ENCODE measurements around the gene PPFIA1.
"Not testable (repeated sequence)": the region's sequence is repeated elsewhere in the genome, so short reads cannot be mapped to it uniquely, and the experiment has no call there.

The PPFIA1 gene

DNA sequence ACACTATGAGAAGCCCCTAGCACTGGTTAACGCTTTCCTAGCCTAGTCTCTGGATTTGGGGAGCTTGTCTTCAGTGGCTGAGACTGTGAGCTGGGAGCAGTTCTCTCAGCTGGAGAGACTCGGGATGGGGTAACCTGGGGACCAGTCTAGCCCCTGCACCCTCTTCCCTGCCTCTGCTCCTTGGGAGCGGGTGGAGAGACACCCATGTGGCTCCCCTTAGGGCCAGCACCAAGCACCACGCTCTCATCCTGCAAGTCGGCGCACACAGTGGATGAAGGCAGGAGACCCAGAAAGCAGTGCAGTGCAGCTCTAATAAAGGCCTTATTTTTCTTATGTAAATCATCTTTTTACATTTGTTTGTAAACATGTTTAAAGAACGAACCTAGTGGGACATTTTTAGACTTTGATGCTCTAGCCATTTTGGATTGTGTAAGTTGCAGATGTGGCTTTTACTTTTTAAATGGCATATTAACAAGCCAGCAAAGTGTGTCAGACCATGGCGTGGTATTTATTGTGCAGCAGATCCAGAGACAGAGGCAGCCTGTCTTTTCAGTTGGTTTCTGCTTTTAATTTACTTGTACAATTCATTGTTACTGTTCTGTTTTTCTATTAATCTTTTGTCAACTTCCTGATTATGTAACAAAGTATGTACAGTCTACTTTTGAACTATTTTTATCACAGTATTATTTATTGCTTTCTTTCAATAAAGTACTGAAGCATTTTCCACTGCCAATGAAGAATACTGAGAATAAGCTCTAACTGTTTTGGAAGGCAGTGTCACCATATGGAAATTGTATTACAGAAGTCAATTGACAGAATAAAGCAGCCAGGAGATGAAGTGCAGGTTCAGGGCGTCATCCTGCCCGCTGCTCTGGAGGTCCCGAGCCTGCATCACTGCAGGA lies 113.4 kb downstream of the PPFIA1 start:
- in situ Hi-C loops (cut with MboI; ENCODE audit: low sequenced_read_pairs) = no loop called here

DNA sequence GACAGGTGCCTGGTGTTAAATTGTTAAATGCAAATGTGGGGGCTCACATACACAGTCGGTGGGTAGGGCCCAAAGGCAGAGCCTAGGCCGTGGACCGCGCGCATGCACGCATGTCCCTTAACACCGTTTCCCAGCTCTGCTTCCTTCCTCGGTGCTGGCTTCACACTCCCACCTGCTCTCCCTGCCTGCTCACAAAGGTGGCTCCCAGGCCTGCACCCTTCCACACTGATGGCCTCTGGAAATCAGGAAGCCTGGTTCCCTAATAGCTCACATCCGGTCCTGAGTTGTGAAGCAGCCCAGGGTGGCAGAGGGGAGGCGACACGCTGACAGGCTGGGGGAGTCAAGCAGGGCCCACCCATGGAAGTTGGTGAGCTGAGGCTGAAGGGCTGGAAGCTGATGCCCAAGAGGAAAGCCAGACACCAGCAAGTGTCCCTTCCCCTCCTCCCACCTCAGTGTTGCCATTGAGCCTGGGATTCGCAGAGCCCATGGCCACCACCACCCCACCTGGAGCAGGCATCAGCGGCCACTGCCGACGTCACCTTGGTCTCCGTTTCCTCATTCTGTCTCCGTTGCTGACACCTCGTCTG lies 114.2 kb downstream of the PPFIA1 start:
- in situ Hi-C loops (cut with MboI; ENCODE audit: low sequenced_read_pairs) = no loop called here

DNA sequence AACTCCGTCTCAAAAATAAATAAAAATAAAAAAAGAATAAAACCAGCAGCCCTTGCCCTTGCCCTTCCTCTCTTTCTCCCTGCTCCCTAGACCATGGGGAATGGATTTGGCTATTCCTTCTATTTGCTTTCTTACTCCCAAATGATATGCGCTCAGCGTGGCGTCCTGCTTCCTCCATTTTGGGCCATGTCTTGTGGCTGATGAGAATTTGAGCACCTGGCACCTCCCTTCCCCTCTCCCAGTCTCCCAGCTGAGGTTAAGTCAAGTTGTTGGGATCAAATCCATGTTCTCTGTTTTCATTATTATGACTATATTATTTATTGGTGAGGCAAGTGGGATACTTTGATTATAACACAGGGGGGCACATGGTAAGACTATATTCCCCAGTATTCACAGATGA lies 117.1 kb downstream of the PPFIA1 start:
- in situ Hi-C loops (cut with MboI; ENCODE audit: low sequenced_read_pairs) = no loop called here

DNA sequence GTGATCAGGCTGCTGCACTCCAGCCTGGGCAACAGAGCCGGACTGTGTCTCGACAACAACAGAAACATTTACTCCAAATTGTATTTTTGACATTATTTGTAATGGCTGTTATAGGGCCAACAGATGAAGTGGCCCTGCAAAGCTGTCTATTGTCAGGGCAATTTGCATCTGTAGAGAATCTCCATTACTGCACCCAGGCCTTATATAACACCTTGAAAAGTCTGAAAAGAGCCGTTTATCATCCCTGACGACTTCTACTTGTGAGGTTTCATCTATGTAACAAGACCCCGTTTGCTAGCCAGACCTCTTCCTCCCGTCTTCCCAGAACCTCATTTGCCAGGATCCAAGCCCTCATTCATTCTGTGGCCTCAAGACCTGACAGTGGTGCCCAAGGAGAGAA lies 118.7 kb downstream of the PPFIA1 start:
- in situ Hi-C loops (cut with MboI; ENCODE audit: low sequenced_read_pairs) = no loop called here

DNA sequence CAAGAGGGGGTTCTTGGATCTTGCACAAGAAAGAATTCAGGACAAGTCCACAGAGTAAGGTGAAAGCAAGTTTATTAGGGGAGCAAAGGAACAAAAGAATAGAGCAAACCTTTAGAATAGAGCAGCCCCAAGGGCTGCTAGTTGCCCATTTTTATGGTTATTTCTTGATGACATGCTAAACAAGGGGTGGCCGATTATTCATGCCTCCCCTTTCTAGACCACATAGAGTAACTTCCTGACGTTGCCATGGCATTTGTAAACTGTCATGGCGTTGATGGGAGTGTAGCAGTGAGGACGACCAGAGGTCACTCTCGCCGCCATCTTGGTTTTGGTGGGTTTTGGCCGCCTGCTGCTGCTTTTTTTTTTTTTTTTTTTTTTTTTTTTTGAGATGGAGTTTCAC lies 120.4 kb downstream of the PPFIA1 start:
- in situ Hi-C loops (cut with MboI; ENCODE audit: low sequenced_read_pairs) = not testable (repeated sequence)

DNA sequence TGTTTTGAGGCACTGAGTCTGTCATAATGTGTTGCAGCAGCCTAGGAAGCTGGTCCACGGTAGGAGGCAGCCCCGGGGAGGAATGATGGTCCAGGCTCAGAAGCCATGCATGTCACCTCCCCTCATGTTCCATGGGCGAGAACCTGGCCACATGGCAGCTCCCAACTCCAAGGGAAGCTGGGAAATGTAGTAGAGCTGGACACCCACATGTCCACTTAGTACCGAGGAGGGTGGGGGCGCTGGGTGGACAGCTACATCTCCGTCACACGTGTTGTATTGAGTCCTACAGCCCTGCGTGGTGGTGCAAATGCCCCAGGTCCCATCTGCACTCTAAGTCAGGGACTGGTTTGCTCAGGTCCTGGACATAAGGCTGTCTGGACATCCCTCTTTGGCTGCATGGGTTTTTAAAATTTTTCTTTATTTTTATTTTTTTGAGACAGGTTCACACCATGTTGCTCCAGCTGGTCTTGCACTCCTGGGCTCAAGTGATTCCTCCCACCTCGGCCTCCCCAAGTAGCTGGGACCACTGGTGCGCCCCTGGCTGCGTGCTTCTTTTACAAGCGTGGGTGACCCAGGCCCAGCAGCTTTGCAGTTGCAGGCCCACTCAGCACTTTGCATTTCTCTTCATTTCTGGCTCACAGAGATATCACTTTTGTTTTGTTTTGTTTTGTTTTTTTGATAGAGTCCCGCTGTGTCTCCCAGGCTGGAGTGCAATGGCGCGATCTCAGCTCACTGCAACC lies 123.9 kb downstream of the PPFIA1 start:
- in situ Hi-C loops (cut with MboI; ENCODE audit: low sequenced_read_pairs) = no loop called here

DNA sequence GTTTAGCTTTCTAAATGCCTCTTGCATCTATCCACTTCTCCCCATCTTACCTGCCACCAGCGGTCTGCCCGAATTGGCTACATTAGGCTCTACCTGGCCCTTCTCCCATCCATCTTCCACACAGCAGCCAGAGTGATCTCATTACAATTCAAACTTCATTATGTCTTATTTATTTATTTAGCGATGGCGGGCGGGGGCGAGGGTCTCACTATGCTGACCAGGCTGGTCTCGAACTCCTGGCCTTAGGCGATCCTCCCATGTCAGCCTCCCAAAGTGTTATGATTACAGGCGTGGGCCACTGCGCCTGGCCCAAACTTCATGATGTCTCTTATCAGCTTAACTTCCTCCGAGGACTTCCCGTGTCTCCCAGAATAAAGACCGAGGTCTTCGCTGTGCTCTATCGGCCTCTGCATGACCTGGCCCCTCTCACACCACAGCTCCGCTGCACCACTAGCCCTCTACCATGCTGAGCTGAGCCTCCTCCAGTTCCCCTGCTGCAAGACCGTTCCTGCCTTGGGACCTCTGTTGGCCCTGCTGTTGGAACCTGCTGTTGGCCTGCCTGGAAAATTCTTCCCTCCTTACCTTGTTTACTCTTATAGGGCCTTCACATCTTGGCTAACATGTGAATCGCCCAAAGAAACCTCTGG lies 127.0 kb downstream of the PPFIA1 start:
- in situ Hi-C loops (cut with MboI; ENCODE audit: low sequenced_read_pairs) = no loop called here

DNA sequence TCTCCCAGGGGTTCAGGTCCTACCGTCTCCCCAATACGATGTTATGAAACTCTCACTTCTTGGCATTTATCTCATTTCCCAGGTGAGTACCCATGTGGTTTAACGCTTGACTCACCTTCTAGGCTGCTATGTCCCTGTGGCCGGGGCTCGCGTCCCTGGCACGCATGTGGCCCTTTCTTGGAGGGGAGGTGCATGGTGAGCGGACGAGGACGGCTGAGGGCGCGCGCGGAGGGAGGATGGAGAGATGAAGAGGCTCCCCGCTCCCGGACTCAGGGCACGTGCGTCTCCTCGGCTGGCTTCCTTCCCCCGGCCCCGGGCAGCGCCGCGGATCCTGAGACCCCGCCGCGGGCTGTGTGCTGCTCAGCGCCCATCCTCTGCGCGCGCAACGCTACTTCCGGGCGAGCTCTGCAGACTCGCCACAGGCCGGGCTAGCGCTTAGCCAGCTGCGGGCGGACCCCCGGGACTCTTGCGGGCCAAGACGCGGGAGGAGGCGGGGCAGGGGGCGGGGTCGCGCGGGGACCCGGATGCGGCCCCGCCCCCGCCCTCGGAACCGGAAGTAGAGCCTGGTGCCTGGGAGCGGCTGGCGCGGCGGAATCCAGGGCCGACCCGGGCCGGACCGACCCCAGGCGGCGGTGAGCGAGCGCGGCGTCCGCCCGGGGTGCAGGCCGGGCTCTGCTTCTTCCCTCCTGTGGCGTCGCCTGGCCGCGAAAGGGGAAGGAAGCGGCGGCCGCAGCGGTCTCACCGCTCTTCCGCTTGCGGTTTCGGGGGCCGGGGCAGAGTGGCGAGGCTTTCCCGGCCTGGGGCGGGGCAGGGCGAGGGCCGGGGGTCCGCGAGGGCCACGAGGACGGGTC lies 127.7 kb downstream of the PPFIA1 start, which contains the start of gene CTTN:
CTTN (plus strand) TSS at position 547 of the 851 bp plus-strand sequence. CDS start 8,769 bp downstream, outside the sequence.
- in situ Hi-C loops (cut with MboI; ENCODE audit: low sequenced_read_pairs) = no loop called here

DNA sequence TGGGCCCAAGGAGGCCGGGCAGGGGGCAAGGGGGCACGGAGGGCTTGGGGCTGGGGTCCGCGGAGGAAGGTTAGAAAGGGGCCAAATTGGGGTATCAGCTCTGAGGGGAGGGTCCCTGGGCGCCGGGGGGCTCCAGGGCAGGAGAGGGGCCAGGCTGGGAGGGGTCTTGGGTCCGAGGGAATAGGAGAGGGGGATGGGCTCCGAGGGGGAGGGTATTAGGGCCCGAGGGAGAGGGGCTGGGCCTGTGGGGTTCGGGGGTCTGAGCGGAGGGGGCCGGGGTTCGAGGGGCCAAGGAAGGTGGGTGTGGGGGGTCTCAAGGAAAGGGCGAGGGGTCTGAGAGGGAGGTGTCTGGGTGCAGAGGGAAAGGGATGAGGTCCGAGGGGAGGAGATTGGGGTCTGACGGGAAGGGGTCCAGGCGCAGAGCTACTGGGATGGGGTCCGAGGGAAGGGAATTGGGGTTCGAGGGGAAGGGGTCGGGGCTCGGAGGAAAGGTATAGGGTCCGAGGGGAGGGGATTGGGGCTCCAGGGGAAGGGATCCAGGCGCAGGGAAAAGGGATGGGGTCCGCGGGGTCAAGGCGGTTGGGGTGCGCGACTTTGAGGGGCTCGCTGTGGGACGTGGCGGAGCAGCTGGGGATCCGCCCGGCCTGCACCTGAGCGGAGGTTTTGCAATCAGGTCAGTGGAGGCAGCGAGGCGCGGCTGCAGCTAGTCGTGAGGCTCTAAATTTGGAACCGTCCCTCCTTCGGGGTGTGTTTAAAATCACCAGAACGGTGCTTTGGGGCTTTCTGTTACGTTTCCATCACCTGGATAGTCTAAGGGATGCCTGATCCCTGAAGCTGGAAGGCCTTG lies 128.6 kb downstream of the PPFIA1 start:
- in situ Hi-C loops (cut with MboI; ENCODE audit: low sequenced_read_pairs) = no loop called here

DNA sequence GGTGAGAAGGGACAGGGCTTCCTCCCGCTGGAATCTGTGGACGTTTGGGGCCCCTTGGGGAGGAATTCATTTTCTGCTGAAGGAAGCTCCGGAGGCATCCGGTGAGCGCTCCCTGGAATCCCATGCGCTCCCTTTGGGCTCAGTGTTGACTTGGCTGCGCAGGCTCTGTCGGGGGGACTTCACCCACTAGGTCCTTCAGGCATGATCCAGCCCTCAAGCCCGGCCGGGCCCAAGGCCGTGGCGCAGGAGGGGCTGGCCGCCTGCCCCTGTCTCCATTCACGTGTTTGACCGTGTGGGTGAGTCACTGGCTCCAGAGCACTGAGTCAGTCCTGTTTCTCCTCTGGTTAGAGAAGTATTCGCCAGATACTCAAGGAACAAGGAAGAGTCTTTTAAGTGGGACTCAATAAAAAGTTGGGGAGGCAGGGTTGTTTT lies 129.2 kb downstream of the PPFIA1 start:
- in situ Hi-C loops (cut with MboI; ENCODE audit: low sequenced_read_pairs) = no loop called here

DNA sequence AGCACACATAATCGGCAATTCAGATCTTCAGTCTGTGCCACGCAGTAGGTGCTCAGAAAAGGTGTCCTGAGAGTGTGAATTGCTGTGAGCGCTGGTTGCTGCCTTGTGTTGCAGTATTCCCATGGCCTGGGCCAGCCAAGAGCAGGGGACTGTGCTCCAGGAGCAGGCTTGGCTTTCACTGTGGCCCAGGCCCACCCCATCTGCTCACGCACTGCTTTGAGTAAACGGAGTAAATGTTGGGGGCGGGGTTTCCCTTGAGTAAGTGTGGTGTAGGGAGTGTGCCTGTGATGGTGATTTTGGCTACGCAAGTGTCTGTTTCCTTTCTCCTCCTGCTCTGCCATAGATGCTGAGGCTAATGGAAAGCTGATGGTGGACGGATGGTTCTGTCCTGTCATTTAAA lies 130.2 kb downstream of the PPFIA1 start:
- in situ Hi-C loops (cut with MboI; ENCODE audit: low sequenced_read_pairs) = no loop called here

DNA sequence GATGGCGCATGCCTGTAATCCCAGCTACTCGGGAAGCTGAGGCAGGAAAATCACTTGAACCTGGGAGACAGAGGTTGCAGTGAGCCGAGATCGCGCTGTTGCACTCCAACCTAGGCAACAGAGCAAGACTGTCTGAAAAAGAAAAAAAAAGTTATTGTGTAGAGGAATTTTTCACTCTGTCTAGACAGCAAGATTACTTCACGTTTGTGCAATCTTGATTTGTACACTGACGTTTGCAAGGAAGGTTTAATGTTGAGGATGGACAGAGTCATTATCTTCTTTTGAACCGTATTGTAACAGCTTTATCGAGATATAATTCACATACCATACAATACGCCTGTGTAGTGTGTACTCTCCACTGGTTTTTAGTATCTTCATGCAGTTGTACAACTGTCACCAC lies 131.5 kb downstream of the PPFIA1 start:
- in situ Hi-C loops (cut with MboI; ENCODE audit: low sequenced_read_pairs) = no loop called here

DNA sequence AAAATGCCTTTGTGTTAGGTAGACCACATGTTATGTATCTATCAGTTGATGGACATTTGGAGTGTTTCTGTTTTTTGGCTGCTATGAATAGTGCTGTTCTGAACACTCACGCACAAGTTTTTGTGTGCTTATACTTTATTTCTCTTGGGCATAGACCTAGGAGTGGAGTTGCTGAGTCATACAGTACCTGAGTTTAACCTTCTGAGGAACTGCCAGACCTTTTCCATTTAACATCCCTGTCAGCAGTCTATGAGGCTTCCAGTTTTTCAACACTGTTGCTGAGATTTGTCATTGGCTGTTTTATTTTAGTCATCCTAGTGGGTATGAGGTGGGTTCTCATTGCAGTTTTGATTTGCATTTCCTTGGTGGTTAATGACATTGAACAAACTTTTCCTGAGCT lies 132.2 kb downstream of the PPFIA1 start:
- in situ Hi-C loops (cut with MboI; ENCODE audit: low sequenced_read_pairs) = no loop called here

DNA sequence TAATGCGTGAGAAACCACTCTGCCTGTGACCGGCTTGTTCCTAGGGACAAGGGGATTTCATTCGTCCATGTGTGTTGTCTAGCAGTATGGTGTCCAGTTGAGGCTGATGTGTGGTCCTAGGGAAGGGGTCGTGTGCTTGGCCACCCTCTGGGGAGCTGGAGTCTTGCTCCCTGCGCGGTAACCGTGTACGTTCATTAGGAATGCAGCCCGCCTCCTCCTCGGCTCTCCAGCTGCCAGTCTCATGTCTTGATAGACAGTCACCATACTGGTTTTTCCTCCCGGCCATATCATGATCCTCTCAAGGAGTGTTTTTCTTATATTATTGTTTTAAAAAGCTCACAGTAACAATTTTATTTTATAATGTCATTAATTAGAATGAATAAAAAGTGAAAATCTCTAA lies 133.8 kb downstream of the PPFIA1 start:
- in situ Hi-C loops (cut with MboI; ENCODE audit: low sequenced_read_pairs) = no loop called here

DNA sequence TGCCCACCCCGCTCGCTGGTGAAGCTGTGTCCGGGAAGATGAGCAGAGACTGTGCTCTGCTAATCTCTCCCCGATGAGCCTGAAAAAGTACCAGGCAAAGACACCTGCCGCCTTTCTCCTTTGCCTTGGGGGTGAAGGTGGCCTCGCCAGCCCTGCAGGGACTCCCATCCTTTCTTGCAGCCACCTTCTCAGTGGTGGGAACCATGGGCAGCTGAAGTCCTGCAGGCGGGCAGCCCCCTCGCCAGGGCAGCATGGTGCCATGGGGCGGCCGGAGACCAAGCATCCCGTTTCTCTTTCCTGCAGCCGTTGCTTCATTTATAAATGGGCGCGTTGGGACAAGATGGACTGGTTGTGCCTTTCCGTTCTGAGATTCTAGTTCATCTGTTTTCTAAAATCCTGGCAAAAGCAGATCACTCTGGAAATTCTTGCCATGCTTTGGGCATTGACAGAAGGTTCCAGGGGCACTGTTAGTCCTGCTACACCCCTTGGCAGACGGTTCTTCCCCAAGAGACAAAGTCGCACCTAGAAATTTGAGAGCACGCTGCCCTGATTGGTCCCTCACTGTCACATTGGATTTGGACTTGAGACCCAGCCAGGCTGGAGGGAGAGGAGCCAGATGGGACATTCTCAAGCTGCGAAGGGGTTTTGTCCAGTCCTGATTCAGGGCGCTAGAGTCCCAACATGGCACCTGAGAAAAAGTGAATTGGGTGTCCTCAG lies 135.3 kb downstream of the PPFIA1 start:
- in situ Hi-C loops (cut with MboI; ENCODE audit: low sequenced_read_pairs) = no loop called here

DNA sequence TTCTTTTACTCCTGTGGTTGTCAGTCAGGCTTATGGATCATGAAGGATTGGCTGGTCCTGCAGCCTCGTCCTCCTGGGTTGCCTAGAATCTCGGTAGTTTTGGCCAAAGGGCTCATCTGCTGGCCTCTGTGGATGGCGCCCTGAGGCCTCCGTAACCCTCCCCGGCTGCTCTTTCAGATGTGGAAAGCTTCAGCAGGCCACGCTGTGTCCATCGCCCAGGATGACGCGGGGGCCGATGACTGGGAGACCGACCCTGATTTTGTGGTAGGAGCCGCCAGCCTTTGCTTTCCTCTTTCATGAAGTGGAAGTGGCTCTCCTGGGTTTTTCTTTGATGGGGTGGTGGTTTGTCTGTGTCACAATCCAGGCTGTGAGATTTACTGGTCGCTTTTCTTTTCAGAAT lies 136.6 kb downstream of the PPFIA1 start:
- in situ Hi-C loops (cut with MboI; ENCODE audit: low sequenced_read_pairs) = no loop called here

DNA sequence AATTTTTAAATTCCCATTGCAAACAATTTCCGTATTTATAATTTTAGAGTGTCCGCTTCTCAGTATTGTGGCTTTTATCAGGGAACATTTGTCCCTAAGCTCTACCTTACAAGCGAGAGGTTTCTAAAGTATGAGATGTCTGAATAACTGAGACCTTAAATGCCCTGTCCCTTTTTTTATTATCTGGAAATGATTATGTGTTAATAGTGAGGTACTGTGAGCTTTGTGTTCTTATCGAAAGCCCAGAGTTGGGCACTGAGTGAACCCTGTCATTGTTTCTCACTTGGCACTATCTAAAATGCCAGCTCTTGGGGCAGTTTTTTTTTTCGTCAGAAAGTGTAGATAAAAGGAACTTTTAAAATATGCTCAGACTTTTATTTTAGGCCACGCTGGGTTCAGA lies 137.3 kb downstream of the PPFIA1 start:
- in situ Hi-C loops (cut with MboI; ENCODE audit: low sequenced_read_pairs) = no loop called here

DNA sequence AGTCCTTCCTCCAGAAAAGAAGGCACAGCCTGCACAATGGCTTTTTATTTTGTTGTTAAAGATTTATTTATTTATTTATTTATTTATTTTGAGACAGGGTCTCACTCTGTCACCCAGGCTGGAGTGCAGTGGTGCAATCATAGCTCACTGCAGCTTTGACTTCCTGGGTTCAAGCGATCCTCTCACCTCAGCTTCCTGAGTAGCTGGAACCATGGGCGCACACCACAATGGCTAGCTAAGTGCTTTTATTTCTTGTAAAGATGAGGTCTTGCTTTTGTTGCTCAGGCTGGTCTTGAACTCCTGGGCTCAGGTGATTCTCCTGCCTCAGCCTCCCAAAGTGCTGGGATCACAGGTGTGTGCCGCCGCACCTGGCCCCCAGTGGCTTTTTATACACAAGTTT lies 137.8 kb downstream of the PPFIA1 start:
- in situ Hi-C loops (cut with MboI; ENCODE audit: low sequenced_read_pairs) = not testable (repeated sequence)

DNA sequence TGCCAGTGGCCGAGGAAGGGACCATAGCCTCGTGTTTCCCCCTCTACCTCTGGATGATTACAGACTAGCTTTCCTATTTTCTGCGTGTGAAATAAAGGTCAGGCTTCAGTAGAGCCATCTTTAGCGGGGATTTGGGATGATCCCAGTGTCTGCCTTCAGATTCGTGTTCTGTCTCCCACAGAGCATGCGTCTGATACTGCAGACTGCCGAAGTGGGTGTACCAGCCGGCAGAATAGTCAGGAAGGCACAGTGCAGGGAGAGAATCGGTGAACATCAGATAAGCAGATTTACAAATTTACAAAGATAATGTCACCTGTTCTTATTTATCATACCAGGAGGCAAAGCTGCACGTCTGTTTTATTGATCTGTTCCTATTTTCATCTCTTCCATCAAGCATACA lies 138.9 kb downstream of the PPFIA1 start:
- in situ Hi-C loops (cut with MboI; ENCODE audit: low sequenced_read_pairs) = no loop called here

Measured in hTERT RPE-1 (cell line).